Measurements from ENCODE around the gene UBE4A. TPM values are rescaled to one million over a fixed set of nuclear protein-coding genes. Genes with fewer than 3 reads are reported as not detected.

UBE4A gene
- total RNA-seq, 2 donors from 2014 or later: 44.8 to 46.9 TPM

GRCh38 chr11:118438314-118438931, 79.0 kb downstream of the UBE4A start:
- peak overlapping the region; percentile 95 for H3K4me3 ChIP-seq
- H3K27ac ChIP-seq: peak overlapping the region; percentile 91
- TF ChIP-seq CTCF (IDR thresholded peaks at IDR 0.05): no peak
- H3K36me3 ChIP-seq: no peaks in the 10 kb centered on the region
- no peaks in the 10 kb centered on the region for H3K27me3 ChIP-seq
- H3K9me3 ChIP-seq: no peaks in the 10 kb centered on the region
- peak overlapping the region; percentile 91 to 98 for H3K9ac ChIP-seq (ENCODE audit: low read depth in 2 of 2, low read length in 2 of 2)
- intact Hi-C loops (cut with DNase I): loop anchor here (5.0 kb wide), 1 partner anchor 36 kb away; the partner anchor contains the start of gene ATP5MG
- peaks cover 9% of the 10 kb centered on the region for H3K4me1 ChIP-seq
- peak; percentile 62 for DNase-seq

- Histone ChIP-seq H3K27me3 (no peaks in the 10 kb centered on the region), H3K36me3 (no peaks in the 10 kb centered on the region), H3K9ac (ENCODE audit: low read depth in 2 of 2, low read length in 2 of 2) (no peak overlapping the region), H3K4me3 (no peak overlapping the region), H3K27ac (no peak overlapping the region), H3K4me1 (peaks cover 9% of the 10 kb centered on the region), H3K9me3 (no peaks in the 10 kb centered on the region)
- TF ChIP-seq CTCF (IDR thresholded peaks at IDR 0.05): no peak
- intact Hi-C loops (cut with DNase I): loop anchor here (5.0 kb wide), 1 partner anchor 37 kb away; the partner anchor contains the start of gene ATP5MG
- no peak for DNase-seq
These were observed 80.2 kb downstream of the UBE4A start for GRCh38 chr11:118439646-118440045.

GRCh38 chr11:118441770-118442275, 82.4 kb downstream of the UBE4A start:
- DNase-seq: no peak
- H3K9me3 ChIP-seq: no peaks in the 10 kb centered on the region
- no peak overlapping the region for H3K27ac ChIP-seq
- no peaks in the 10 kb centered on the region for H3K36me3 ChIP-seq
- no peaks in the 10 kb centered on the region for H3K27me3 ChIP-seq
- H3K4me3 ChIP-seq: no peak overlapping the region
- H3K4me1 ChIP-seq: peaks cover 9% of the 10 kb centered on the region
- no peak overlapping the region for H3K9ac ChIP-seq (ENCODE audit: low read depth in 2 of 2, low read length in 2 of 2)
- no peak for TF ChIP-seq CTCF (IDR thresholded peaks at IDR 0.05)
- intact Hi-C loops (cut with DNase I): no loop called here

GRCh38 chr11:118442301-118442700, 82.9 kb downstream of the UBE4A start:
- Histone ChIP-seq H3K9ac (ENCODE audit: low read depth in 2 of 2, low read length in 2 of 2) (no peak overlapping the region), H3K27me3 (no peaks in the 10 kb centered on the region), H3K4me1 (peaks cover 9% of the 10 kb centered on the region), H3K27ac (no peak overlapping the region), H3K4me3 (no peak overlapping the region), H3K9me3 (no peaks in the 10 kb centered on the region), H3K36me3 (no peaks in the 10 kb centered on the region)
- DNase-seq: no peak
- no peak for TF ChIP-seq CTCF (IDR thresholded peaks at IDR 0.05)
- intact Hi-C loops (cut with DNase I): no loop called here

- intact Hi-C loops (cut with DNase I): no loop called here
- H3K27ac ChIP-seq: no peak overlapping the region
- peak overlapping the region in 1 of 2 donors; percentile 7 for H3K9ac ChIP-seq (ENCODE audit: low read depth in 2 of 2, low read length in 2 of 2)
- H3K4me3 ChIP-seq: no peak overlapping the region
- H3K9me3 ChIP-seq: no peaks in the 10 kb centered on the region
- DNase-seq: no peak
- H3K4me1 ChIP-seq: peaks cover 9% of the 10 kb centered on the region
- no peak for TF ChIP-seq CTCF (IDR thresholded peaks at IDR 0.05)
- H3K27me3 ChIP-seq: no peaks in the 10 kb centered on the region
- no peaks in the 10 kb centered on the region for H3K36me3 ChIP-seq
These were observed 83.6 kb downstream of the UBE4A start for GRCh38 chr11:118442908-118443589.

All from colonic mucosa (tissue), 4 donors.